HG02852 (cell line): ENCODE measurements around the gene POP4.

Source experiments
- ATAC-seq: cut with Tn5 transposase; IDR thresholded peaks from one replicate; pipeline ENCODE4 v1.9.1; 2021; ENCODE audit warnings: mild to moderate bottlenecking, moderate library complexity; ENCODE audit not compliant: unreplicated experiment

The POP4 gene

DNA sequence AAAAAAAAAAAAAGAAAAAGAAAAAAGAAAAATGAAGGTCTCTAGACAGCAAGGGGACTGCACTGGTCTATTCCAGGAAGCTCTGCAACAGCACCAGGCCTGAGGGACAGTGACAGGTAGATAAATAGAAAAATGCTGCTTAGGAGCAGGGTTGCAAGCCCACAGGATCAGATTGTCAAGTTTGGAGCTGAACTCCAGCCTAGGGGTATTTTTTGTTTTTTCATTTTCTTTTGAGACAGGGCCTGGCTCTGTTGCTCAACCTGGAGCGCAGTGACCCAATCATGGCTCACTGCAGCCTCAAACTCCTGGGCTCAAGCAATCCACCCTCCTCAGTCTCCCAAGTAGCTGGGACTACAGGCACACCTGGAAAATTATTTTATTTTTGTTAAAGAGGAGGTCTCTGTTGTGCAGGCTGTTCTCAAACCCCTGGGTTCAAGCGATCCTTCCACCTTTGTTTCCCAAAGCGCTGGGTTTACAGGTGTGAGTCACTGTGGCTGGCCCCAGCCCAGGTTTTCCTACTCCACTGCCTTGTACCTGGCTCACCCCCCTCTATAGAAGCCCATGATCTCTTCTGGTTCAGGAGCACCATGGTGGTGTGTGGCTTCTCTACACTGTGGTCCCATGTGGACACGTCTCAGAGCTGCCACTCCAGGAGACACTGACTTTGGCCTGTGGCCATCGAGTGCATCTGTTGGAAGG is 23.9 kb downstream of the POP4 start:
- ATAC-seq, result no peak

DNA sequence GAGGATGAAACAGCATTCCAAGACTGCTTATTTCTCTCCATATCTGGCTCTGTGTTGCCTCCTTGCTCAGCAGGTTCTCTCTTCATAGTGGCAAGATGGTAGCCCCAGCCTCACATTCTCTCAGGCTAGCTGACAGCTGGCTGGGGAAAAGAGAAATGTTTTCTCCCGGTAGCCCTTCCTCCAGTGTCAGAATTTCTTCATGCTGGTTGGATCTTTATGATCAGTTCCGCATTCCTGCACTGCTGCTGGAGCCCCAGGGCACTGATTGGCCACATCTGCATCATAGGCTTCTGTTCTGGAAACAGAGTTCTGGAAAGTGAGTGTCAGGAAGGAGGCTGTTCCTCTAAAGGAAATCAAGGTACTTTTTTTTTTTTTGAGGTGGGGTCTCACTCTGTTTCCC is 24.6 kb downstream of the POP4 start:
- no peak for ATAC-seq

DNA sequence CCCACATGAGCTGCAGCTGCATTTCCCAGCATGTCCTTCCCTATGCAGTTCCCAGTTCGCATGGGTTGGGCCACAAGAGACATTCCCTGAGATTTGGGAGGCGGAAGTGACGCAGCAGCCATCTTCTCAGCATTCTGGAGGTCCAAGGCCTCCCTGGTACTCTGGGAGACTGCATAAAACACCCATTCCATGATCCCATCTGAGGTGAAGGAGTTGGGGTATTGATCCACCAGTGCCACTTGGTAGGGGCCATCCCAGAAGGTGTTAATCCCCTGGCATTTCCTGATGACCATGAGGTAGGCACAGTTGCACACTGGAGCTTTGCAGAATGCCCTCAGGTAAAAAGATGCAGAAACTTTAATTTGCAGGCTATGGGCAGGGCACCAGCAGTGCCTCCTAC is 25.4 kb downstream of the POP4 start:
- ATAC-seq, result no peak

DNA sequence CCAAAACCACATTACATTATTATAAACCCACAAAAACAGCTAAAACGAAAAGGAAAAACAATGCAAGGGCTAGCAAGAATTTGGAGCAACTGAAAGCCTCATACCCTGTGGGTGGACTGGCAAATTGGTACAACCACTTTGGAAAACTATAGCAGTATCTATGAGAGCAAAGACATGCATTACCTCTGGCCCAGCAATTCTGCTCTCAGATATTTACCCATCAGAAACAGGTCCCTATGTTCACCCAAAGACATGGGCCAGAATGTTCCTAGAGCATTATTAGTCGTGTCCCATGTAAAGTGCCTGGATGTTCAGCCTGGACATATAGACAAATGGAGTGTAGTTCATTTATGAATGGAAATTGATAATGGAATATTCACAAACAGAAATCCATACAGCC is 27.9 kb downstream of the POP4 start:
- ATAC-seq, result no peak

DNA sequence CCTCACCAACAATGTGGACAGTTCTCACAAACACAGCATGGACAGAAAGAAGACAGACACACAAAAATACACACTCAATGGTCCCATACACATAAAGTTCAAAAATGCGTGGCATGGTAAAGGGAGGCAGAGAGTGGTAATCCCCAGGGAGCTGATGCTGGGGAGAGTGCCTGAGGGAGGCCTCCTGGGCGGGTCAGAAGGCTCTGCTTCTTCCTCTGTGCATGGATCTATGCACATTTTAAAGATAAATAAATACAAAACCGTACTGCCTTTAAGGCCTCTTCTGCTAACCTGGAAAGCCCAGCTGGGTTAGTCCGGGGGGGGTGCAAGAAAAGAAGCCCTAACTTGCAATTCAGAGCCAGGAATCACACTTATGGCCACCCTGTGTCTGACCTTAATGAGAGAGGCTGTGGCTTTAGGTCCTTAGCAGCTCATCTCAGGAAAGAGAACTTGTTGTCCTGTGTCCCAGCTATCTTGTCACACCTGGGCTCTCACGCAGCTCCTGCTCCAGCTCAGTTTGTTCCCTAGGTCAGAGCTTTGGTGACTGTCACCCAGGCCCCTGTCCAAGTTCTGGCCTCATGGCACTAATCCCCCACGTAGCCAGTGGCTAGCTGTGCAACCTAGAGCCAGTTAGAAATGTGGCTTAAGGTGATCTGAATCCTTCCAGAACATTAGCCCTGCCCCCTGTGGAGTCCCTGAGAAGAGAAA is 28.5 kb downstream of the POP4 start:
- no peak for ATAC-seq

DNA sequence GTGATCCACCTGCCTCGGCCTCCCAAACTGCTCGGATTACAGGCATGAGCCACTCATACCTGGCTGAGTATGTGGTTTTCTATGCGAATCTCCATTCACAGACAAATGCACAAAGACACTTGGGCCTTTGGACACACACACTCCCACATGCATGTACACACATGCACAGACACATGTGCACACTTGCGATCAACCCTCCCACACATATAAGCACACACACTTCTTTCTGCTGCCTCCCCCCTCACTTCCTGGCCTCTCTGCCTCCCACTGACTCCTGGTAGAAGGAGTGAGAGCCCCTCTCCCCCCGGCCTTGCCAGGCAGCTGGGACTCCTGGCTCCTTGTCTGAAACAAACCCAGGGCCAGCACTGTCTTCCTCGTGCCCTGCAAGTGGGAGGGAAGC is 29.9 kb downstream of the POP4 start:
- ATAC-seq, result no peak

DNA sequence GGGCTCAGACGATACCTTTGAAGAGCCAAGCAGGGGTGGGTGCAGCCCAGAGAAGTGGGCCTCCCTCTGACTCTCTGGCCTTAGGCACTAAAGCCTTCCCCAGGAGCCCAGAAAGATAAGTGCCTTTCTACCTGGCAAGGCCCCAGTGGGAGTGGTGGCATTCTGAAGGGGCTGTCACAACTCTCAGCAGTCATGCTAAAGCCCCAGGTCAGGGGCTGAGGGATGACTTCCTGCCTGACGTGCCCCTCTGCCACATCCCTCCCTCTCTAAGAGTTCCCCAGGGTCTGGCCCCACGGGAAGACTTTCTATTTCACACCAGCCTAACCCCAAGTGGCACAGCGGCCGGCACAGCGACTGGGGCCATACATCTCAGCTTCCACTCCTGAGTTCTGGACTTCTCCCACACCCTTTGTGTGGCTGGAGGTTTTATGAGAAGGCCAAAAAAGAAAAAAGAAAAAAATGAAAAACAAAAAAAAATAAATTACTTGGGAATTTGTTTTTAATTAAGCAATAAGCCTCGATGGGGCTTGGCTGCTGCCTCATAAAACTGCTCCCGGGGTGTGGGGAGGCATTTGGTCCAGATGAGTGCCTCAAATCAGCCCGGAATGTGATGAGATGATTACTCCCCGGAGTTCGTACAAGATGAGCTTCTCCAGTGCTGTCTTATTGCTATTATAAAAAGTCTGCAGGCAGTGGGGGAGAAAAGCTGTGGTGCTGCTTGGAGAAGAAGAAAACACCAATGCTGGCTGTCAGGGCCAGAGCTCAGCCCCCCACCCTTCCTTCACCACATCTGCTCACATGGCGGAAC is 30.7 kb downstream of the POP4 start:
- no peak for ATAC-seq

DNA sequence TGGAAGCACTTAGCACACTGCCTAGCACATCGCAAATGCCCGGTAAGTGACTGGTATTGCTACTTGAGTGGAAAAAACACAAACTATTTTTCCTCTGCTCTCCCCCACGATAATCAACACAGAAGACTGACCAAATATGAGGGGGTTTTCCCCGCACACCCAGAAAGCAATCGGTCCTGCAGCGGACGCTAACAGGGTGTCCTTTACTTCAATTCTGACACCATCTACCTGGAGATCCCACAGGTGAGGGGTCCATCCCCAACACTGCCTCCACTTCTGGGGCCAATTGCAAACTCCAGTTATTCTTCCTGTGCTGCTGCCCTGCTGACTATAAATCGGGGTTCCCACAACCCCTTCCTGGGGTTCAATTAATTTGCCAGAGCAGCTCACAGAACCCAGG is 33.0 kb downstream of the POP4 start:
- ATAC-seq, result no peak

DNA sequence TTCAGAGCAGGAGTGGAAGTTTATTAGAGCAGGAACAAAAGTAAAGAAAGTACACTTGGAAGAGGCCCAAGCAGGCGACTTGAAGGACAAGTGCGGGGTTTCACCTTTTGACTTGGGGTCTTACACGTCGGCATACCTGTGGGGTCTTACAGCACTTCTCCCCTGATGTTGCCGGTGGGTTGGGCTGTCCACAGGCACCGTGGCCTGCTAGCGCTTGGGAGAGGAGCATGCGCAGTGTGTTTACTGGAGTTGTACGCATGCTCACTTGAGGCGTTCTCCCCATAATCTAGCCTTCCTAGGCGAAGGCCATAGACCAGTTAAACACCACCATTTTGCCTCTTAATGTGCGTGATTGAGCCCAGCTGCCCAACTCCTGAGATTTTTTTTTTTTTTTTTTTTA is 34.1 kb downstream of the POP4 start:
- no peak for ATAC-seq

DNA sequence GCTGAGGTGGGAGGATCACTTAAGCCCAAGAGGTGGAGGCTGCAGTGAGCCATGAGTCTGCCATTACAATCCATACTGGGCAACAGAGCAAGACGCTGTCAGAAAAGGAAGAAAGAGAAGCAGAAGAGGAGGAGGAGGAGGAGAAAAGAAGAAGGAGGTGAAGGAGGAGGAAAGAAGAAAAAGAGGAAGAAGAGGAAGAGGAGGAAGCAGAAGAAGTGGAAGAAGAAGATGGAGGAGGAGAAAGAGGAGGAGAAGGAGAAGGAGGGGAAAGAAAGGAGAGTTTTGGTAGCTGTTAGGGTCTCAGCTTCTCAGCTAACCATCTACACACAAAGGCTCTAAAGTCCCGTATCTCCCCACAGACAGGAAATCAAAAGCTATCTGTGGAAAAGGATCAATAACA is 35.5 kb downstream of the POP4 start:
- no peak for ATAC-seq

DNA sequence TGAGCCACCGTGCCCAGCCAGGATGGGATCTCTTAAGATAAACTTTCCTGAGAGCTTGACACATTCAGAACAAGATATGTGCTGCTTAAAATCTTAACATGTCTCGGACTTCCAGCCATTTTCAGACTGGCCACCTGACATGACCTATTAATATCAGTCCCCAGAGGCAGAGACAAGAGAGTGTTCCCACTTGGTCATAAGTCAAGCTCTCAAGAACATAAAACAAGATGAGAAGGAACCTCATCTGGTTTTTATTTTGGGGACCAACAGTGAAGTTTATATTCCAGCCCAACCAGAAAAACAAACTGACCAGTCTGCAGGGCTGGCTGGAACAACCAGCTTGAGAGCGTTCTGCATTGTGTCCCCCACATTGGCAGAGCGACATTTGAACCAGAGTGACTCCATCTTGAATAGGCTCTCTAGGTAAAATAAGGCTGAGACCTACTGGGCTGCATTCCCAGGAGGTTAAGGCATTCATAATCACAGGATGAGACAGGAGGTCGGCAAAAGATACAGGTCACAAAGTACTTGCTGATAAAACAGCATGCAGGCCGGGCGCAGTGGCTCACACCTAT is 37.4 kb downstream of the POP4 start:
- ATAC-seq, result no peak

DNA sequence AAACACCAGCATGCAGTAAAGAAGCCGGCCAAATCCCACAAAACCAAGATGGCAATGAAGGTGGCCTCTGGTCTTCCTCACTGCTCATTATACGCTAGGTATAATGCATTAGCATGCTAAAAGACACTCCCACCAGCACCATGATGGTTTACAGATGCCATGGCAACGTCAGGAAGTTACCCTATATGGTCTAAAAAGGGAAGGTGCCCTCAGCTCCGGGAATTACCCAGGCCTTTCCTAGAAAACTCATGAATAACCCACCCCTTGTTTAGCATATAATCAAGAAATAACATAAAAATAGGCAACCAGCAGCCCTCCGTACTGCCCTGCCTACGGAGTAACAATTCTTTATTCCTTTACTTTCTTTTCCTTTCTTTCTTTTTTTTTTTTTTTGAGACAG is 38.1 kb downstream of the POP4 start:
- ATAC-seq, result no peak

DNA sequence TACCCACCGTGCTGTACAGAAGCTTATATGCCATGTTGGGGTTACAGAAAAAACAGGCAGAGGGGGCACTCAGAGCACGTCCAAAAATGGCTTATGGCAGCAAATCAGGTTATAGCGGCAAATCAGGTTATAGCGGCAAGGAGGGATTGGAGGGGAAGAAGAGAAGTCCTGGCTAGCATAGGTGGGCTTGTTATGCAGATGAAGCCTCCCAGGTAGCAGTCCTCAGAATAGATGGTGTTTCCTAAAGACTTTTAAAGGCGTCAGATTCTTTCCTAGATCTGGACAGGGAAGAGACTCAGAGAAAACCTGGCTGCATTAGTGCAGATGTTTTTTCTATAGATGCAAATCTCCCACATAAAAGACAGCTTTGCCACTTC is 39.4 kb downstream of the POP4 start:
- ATAC-seq, result no peak

DNA sequence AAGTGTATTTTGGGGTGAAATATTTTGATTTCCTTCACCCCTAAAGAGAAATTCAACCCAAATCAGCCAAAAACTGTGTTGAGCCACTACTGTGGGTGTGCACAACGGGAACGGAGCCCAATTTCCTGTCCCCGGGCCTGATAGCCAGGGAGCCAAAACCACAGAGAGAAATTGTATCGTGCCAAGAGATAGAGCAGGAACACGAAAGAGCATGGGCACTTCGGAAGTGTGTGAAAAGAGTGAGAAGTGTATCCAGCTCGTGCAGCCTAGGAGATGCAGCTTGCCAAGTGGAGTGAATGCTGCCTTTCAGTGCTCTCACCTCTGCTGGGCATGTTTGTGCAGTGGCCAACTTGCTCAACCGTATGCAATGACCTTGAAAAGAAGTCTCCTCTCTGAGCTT is 39.8 kb downstream of the POP4 start:
- no peak for ATAC-seq

DNA sequence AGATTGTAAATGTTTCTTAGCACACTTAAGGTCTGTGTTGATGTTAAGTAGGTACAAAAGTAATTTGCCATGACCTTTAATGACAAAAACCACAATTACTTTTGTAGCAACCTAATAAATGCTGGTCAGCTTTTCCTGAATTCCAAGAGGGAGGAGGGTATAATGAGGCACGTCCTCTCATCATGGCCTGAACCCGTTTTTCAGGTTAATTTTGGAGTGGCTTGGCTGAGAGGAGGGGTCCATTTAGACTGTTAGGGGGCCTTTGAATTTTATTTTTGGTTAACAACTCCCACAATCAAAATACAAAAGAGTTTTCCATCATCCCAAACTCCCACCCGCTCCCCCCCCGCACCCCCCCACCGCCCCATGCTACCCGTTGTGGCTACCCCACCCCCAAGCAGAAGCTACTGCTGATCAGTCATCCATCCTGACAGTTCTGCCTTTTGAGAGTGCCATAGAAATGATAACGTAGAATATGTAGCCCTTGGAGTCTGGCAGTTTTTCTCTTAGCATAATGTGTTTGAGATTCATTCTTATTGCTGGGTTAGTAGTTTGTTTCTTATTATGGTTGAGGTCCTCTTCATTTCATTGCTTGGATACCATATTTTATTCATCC is 44.8 kb downstream of the POP4 start:
- ATAC-seq, result no peak

DNA sequence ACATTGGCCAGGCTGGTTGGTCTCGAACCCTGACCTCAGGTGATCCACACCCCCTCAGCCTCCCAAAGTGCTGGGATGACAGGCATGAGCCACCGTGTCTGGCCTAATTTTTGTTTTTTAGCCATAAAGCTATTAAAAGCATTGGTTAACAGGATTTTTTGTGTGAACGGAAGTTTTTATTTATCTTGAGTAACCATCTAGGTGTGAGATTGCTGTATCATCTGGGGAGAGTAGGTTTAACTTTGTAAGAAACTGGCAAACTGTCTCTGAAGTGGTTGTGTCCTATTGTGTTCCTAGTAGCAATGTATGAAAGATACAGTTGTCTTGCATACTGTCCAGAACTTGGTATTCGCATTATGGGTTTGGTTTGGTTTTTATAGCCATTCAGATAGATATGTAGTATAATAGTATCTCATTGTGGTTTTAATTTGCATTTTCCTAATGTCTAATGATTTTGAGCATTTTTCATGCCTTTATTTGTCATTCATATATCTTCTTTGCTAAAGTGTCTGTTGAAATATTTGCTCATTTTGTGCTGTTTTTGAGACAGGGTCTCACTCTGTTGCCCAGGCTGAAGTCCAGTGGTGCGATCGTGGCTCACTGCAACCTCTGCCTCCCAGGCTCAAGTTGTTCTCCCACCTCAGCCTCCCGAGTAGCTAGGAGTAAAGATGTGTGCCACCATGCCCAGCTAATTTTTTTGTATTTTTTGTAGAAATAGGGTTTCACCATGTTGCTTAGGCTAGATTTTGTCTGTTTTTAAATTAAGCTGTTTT is 45.7 kb downstream of the POP4 start:
- ATAC-seq, result no peak

DNA sequence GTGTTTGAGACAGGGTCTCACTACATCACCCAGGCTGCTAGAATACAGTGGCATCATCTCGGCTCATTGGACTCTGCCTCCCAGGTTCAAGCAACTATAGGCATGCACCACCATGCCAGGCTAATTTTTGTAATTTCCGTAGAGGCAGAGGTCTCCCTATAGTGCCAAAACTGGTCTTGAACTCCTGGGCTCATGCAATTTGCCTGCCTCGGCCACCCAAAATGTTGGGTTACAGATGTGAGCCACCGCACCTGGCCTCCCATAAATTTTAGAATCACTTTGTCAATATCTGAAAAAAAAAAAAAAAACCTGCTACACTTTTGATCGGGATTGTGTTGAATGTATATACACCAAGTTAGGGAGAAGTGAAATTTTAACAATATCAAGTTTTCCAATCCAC is 47.3 kb downstream of the POP4 start:
- ATAC-seq, result no peak

DNA sequence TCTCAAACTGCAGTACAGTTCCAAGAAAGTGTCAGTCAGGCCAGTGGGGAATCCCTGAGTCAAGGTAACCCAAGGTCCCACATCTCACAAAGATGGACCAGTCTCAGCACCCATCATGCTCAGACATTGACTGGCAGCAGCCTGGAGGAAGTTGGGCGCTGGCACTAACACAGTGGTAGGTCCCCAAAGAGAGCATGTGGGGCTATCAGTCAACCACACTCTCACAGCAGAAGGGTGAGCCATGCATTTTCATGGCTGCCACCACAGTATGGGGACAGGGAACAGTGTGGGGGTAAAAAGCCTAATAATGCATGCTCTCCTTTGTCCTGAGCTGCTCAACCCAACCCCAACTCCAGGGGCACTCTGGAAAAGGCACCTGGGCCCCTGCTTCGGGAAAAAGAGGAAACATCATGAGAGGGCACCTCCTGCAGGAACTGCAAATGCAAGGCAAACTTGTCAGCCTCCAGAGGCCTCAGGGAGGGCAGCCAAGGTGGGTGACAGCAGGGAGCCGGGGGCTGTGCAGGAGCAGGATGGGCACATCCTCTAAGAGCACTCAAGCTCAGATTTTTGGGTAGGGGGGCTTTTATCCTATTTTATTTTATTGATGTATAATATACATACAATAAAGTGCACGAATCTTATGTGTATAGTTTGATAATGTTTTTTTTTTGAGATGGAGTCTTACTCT is 49.7 kb downstream of the POP4 start:
- no peak for ATAC-seq

DNA sequence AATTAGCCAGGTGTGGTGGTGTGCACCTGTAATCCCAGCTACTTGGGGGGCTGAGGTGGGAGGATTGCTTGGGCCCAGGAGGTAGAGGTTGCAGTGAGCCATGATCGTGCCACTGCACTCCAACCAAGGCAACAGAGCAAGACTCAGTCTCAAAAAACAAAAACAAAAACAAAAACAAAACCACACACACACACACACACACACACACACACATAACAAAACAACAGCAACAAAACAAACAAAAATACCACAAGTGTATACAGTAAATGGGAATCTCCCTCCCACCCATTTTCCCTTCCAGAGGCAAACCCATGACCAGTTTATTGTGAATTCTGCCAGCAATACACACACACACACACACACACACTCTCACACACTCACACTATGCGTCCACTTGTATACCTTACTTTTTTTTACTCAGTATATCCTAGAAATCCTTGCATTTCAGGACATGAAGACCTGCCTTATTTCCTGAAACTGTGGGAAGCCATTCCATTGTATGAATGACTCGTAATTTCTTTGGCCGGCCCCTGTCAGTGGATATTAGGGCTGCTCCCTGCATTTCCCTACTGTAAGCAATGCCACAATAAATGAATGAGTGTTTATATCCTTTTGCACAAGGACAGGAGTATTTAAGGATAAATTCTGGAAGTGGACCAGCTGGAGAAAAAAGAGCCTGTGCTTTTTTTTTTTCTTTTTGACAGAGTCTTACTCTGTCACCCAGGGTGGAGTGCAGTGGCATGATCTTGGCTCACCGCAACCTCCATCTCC is 52.3 kb downstream of the POP4 start:
- ATAC-seq, result no peak
